IPS-18c (cell line): ENCODE data around the gene CYP4F3.
A peak's percentile ranks its signal among the peaks of the same experiment; 100 is the strongest.

ENCODE experiments used
- H3K4me3 ChIP-seq: 2 replicates; pipeline ENCODE4 v1.7.0; 2013; ENCODE audit warnings: low read depth, mild to moderate bottlenecking, low read length, moderate library complexity; ENCODE audit not compliant: insufficient read depth
- H3K9me3 ChIP-seq: one replicate; pipeline ENCODE4 v1.6.1; 2013; ENCODE audit warnings: mild to moderate bottlenecking, low read length, moderate library complexity; ENCODE audit not compliant: control insufficient read depth, insufficient read depth

Gene CYP4F3

DNA sequence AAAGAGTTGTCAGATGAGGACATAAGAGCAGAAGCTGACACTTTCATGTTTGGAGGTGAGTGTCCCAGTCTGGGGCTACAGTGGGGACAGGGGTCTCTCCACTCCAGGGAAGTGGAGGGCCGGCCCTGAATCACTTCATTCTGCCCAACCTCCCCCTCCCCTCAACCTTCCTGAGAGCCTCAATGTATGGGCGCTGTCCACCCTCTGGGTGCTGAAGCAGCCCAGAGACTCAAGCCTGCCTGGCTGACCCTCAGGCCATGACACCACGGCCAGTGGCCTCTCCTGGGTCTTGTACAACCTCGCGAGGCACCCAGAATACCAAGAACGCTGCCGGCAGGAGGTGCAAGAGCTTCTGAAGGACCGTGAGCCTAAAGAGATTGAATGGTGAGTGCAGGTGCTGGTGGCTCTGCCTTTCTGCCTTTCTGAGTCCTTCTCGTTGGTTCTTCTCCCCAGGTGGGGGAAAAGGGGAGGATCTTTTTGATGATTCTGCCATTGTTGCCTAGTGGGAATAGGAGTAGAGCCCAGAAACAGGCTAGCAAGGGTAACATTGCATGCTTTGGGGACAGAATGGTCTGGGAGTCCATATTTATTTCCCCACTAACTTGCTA lies 16.9 kb upstream of the CYP4F3 start:
- H3K4me3 ChIP-seq, result no peak overlapping the region
- no peaks in the 10 kb centered on the region for H3K9me3 ChIP-seq

DNA sequence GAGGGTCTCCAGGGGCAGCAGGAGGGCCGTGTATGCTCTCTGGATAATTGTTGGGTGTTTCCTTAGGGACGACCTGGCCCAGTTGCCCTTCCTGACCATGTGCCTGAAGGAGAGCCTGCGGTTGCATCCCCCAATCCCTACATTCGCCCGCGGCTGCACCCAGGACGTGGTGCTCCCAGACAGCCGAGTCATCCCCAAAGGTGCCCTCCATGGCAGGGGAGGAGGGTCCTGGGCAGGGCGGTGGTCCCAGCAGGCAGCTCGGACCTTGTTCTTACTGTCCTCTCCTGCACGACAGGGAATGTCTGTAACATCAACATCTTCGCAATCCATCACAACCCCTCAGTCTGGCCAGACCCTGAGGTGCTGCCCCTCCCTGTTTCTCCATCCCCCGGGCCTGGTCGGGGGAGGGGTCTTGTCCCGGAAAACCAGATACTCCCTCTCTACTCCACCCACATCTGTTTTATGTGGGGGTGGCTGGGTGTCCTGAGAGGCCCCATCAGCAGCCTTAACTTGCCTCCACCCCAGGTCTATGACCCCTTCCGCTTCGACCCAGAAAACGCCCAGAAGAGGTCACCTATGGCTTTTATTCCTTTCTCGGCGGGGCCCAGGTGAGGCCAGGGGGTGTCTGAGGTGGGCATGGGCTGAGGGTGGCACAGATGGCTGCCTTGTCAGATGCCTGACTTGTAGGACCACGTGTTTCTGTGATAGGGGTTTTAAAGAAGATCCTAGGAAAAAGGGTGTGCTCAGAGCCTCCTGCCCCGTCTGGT lies 12.3 kb upstream of the CYP4F3 start:
- no peak overlapping the region for H3K4me3 ChIP-seq
- no peaks in the 10 kb centered on the region for H3K9me3 ChIP-seq

DNA sequence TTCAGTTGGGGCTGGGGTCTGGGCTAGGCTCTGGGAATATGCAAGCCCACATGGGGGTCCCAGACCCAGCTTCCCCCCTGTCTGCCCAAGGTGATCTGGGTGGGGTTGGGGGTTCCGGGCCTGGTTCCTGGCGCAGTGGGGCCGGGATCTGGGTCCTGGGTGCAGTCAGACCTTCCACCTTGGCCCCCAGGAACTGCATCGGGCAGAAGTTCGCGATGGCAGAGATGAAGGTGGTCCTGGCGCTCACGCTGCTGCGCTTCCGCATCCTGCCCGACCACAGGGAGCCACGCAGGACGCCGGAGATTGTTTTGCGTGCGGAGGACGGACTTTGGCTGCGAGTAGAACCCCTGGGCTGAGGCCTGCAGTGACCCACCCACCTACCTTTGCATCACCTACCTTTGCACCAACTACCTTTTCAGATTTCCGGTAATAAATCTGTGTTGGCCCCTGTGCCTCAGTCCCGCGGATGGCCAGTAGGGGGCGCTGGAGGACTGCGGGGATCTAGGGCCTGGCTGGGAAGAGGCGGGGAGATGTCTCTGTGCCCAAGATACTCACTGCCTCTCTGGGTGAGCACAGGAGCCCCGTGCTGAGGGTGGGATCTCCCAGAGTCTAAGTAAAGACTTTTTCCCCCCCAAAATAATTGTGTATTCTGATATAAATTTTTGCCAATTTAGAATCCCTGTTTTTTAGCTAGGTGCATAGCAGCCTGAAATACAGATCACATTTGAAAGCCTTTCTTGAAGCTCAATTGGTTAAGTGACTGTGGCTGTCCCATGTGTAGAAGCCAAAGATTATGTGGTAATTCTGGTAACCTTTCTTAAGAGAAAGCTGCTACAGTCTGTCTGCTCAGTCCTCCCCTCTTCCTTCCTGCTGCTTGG lies 11.5 kb upstream of the CYP4F3 start:
- no peaks in the 10 kb centered on the region for H3K9me3 ChIP-seq
- H3K4me3 ChIP-seq, result peak overlapping the region; percentile 36; the same call in 1 of the 2 replicates

DNA sequence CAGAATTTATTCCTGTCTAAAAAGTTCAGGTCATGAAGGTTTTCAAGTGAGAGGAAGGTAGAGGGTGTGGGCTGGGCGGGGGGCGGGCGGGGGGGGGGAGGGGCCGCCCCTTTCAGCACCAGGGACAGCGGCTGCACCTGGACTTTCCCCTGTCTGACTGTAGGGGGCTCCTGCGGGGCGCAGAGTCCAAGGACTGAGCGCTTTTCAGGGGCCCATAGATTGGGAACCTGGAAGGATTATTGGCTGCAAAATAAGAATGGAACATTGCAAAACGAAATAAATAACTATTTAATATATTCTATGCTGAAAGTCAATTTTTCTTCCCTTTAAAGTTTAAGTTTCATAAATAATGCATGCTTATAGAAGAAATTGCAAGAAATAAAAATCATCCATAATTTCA lies 8.9 kb upstream of the CYP4F3 start:
- Histone ChIP-seq H3K9me3 (no peaks in the 10 kb centered on the region), H3K4me3 (no peak overlapping the region)

DNA sequence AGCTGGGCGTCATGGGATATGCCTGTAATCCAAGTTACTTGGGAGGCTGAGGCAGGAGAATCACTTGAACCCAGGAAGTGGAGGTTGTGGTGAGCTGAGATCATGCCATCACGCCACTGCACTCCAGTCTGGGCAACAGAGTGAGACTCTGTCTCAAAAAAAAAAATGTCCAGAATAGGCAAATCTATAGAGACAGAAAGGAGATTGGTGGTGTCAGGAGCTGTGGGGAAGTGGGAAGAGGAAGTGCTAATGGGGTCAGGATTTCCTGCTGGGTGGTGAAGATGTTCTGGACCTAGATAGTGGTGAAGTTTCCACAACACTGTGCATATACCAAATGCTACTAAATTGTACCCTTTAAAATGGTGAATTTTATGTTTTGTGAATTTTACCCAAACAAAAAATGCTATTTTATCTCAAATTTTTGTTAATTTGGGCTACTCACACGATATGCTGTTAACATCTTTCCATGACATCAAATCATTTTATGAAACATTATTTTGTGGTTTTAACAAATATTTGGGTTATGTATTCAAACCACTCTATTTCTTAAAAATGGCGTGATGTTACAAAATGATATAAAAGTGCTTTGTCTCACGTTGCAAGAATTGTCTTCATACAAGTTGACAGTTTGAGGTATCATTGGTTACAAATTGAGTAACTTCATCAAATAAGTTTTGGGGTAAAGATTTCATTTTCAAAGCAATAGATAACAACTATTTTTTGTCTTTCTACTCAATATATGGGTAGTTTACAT lies 7.4 kb upstream of the CYP4F3 start:
- Histone ChIP-seq H3K9me3 (peaks cover 3% of the 10 kb centered on the region), H3K4me3 (no peak overlapping the region)

DNA sequence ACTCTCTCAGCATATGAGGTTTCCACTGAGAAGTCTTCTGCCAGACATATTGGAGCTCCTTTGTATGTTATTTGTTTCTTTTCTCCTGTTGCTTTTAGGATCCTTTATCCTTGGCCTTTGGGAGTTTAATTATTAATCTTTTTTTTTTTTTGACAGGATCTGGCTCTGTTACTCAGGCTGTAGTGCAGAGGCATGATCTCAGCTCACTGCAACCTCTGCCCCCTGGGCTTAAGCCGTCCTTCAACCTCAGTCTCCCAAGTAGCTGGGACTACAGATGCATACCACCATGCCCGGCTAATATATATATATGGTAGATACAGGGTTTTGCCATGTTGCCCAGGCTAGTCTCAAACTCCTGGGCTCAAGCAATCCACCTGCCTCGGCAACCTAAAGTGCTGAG lies 6.6 kb upstream of the CYP4F3 start:
- no peak overlapping the region for H3K4me3 ChIP-seq
- peaks cover 3% of the 10 kb centered on the region for H3K9me3 ChIP-seq

DNA sequence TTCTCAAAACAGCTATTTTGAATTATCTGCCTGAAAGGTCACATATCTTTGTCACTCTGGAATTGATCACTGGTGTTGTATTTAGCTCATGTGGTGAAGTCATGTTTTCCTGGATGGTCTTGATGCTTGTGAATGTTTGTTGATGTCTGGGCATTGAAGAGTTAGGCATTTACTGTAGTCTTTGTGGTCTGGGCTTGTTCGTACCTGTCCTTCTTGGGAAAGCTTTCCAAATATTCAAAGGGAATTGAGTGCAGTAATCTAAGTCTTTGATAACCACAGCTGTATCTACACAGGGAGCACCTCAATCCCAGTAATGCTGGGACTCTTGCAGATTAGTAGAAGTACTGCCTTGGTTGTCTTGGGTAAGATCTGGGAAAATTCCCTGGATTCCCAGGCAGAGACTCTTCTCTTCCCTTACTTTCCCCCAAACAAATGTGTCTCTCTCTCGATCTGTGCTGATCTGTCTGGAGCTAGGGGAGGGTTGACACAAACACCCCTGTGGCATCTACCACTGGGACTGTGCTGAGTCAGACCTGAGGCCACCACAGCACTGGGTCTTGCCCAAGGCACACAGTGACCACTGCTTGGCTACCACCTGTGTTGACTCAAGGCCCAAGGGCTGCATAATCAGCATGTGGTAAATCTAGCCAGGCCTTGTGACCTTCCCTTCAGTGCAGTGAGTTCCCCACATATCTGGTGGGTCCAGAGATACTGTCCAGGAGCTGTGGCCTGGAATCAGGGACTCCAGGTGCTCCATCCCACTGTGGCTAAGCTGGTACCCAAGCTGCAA lies 5.5 kb upstream of the CYP4F3 start:
- no peak overlapping the region for H3K4me3 ChIP-seq
- H3K9me3 ChIP-seq, result peaks cover 3% of the 10 kb centered on the region

DNA sequence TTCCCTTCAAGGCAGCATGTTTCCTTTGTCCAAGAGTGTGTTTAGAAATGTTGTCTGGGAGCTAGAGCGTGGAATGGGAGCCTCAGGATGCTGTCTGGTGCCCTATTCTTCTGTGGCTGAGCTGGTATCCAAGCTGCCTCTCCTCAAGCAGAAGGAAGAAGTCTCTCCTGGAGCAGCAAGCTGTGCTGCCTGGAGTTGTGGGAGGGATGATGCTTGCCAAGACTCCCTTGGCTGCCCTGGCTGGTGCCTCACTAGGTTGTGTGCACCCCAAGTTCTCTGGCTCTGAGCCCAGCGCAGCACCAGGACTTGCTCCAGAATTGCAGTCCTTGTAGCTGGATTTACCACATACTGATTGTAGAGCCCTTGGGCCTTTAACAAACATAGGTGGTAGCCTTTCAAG lies 4.7 kb upstream of the CYP4F3 start:
- H3K4me3 ChIP-seq, result no peak overlapping the region
- peaks cover 4% of the 10 kb centered on the region for H3K9me3 ChIP-seq

DNA sequence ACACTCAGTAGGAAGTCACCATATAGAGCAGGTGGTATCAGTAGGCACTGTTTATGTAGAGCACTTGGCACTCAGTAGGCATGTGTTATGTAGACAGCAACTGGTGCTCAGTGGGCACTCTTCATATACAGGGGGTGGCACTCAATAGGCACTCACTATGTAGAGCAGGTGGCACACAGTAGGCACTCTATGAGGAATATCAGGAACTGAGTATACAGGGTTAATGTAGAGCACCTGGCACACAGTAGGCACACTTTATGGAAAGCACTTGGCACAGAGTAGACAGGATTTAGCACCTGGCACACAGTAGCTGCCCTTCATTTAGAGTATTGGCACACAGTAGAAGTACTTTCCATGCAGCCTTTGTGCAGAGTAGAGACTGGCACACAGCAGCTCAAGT lies 1.1 kb upstream of the CYP4F3 start:
- H3K9me3 ChIP-seq, result peaks cover 14% of the 10 kb centered on the region
- H3K4me3 ChIP-seq, result no peak overlapping the region

DNA sequence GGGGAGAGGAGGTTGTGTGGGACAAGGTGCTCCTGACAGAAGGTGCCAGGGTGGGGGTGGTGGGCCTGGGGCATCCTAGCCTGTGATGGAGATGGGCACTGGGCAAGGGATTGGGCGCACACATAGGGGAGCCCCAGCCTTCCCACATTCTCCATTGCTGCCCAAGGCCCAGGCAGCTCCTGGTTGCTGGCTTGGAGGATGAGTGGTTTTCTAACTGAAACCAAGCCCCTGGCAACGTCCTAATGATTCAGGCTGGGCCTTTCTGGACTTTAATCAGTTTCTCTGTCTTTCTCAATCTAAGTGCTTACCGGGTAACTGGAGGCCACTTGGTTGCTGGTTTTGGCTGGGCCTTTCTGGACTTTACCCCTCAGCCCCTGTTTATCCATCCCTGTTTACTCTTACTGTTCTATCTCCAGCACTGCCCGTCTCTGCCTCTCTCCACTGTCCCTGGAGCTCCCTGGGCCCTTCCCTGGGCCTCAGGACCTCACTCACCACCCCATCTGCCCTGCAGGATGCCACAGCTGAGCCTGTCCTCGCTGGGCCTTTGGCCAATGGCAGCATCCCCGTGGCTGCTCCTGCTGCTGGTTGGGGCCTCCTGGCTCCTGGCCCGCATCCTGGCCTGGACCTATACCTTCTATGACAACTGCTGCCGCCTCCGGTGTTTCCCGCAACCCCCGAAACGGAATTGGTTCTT lies 354 bp downstream of the CYP4F3 start:
- H3K4me3 ChIP-seq, result no peak overlapping the region
- H3K9me3 ChIP-seq, result peaks cover 16% of the 10 kb centered on the region

DNA sequence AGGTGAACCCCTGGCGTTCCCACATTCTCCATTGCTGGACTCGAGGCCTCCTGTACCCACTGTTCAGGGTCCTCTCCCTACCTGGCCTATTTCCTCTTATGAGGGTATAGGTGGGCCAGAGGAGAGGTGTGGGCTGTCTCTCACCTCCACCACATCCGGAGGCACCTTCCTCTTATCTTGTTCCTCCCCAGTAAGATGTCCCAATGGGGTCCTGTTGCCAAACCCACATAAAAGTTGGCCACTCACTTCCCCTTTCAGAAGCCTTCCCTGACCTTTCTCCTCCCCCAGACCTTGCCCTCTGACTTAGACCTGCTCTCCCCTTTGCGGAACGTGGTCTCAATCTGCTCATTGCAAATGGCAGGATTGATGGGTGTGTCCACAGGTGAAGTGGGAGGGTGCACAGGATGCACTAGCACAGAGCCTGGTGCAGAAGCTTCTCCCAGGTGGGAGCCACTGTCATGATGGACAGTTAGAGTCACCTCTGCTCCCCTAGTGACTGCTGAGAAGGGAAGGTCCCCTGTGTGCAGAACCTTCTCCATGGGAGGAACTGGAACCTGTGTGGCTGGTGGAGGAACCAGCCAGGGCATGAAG lies 1.3 kb downstream of the CYP4F3 start:
- Histone ChIP-seq H3K9me3 (peaks cover 16% of the 10 kb centered on the region), H3K4me3 (no peak overlapping the region)

DNA sequence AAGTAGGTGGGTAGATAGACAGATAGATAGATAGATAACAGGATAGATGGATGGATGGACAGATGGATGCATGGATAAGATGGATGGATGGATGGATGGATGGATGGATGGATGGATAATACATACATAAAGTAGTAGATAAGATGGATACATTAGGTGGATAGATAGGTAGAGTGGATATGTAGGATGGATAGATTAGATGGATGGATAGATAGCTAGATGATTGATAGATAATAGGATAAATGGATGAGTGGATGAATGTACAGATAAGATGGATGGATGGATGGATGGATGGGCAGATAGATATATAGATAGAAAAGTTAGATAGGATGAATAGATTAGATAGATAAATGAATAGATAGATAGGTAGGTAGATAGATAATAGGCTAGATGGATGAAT lies 2.1 kb downstream of the CYP4F3 start:
- H3K9me3 ChIP-seq, result peaks cover 15% of the 10 kb centered on the region

DNA sequence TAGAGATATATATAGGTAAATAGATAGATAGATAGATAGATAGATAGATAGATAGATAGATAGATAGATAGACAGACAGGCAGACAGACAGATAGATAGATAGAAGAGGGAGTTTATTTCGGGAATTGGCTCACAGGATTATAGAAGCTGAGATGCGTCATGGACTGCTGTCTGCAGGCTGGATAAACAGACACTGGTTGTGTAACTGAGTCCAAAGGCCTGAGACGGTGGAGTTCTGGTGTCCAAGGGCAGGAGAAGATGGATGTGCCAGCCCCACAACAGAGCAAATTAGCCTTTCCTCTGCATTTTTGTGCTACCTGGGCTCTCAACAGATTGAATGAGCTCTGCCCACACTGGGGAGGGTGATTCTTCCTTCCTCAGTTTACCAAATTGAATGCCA lies 2.7 kb downstream of the CYP4F3 start:
- no peak overlapping the region for H3K4me3 ChIP-seq
- peaks cover 13% of the 10 kb centered on the region for H3K9me3 ChIP-seq

More for the DNA sequence above, 2.1 kb downstream of the CYP4F3 start:
- H3K4me3 ChIP-seq, result no peak overlapping the region

DNA sequence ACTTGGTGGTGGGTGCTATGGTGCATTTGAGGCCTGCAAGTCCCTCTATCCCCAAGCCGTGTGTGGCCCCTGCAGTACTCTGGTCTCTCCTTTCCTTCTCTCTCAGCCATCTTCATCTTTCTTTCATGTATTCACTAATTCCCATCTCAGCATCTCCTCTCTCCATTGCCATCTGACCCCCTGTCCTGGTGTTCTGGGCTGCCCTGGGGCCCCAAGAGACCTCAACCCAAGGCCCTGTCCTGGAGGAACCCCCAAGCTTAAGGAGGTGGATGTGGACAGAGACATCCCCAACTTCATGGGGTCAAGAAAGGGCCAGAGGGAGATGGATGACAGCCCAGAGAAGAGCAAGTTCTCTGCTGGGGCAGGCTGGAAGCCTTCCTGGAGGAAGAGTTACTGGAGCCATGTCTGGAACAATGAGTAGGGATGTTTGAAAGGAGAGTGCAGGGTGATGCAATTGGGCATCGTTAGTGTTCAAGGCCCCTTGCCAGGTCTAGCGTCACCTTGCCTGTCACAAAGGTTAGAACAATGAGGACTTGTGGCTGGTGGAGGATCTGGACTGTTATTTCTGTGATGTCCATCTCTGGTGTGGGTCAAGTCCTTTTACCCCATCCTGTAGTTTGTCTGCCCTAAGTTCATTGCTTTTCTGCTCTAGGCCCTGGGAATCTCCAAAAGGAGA lies 3.5 kb downstream of the CYP4F3 start:
- Histone ChIP-seq H3K4me3 (no peak overlapping the region), H3K9me3 (peaks cover 13% of the 10 kb centered on the region)

DNA sequence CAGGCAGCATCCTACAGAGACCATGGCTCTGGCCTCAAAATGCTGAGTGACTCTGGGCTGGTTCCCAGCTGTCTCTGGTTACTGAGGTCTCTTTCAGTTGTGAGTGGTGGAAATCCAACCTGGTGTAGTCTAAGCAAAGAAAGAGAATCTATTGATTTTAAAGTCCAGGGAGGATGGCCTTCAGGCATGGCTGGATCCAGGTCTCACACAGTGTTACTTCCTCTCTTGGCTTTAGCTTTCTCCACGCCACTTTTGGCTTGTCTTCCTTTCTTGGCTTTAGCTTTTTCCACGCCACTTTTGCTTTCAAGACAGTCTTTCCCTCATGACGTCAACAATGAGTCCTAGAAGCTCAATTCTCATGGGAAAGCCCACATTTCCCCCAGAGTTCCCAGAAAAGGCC lies 4.1 kb downstream of the CYP4F3 start:
- Histone ChIP-seq H3K9me3 (peaks cover 15% of the 10 kb centered on the region), H3K4me3 (no peak overlapping the region)
